Cardiac muscle cell (in vitro differentiated cells and primary cell): ENCODE measurements around the gene TXNIP. TPM values are rescaled to one million over a fixed set of nuclear protein-coding genes. Genes with fewer than 3 reads are reported as not detected.

Experiments
- DNase-seq, 2 donors: peaks; one replicate each; pipeline versions ENCODE4 v3.0.0 to v3.0.0-alpha.2; 2010 to 2017; ENCODE audit warnings: low read depth in 1 of 2, low spot score in 1 of 2
- H3K27ac ChIP-seq: fragments of 200-600 bp; sonication (generic); 2 replicates; pipeline ENCODE4 v1.5.1; 2016
- H3K27me3 ChIP-seq: fragments of 200-600 bp; sonication (generic); 2 replicates; pipeline ENCODE4 v1.6.0; 2016; ENCODE audit warnings: control low read depth
- H3K36me3 ChIP-seq: fragments of 200-600 bp; sonication (generic); 2 replicates; pipeline ENCODE4 v1.5.1; 2016; ENCODE audit warnings: control low read depth
- H3K4me1 ChIP-seq: fragments of 200-600 bp; sonication (generic); 2 replicates; pipeline ENCODE4 v1.8.1; 2017; ENCODE audit warnings: low read depth, mild to moderate bottlenecking, mixed run types
- H3K4me3 ChIP-seq: fragments of 200-600 bp; sonication (generic); 2 replicates; pipeline ENCODE4 v1.5.1; 2016; ENCODE audit warnings: mild to moderate bottlenecking
- H3K9me3 ChIP-seq: fragments of 200-600 bp; sonication (generic); 2 replicates; pipeline ENCODE4 v1.5.1; 2017; ENCODE audit warnings: low read depth, mild to moderate bottlenecking, control low read depth
- polyA plus RNA-seq: library from polyadenylated mRNA; unstranded; fragments of >200 nt; fragmentation: Nextera tagmentation; extraction: Ambion mirVana; gene quantifications from 2 replicates; pipeline ENCODE4 v1.2.1, GENCODE V29; 2016
- total RNA-seq: library from RNA; depleted of rRNA; stranded (reverse); fragments of >200 nt; gene quantifications from 2 replicates; pipeline ENCODE4 v1.2.3, GENCODE V29; 2016
- TF ChIP-seq, protein P1 (sequence below): IDR thresholded peaks from 2 replicates; pipeline ENCODE4 v1.5.1; 2012; ENCODE audit warnings: low read depth, mild to moderate bottlenecking, low read length

Gene TXNIP
- total RNA-seq (190 and 260 TPM in 2 replicates), polyA plus RNA-seq (172 and 303 TPM in 2 replicates)

GRCh38 chr1:145996433-145997015 lies at the start of gene TXNIP:
TSS of gene TXNIP (minus strand) at chr1:145996579. CDS start at chr1:145996266, 313 bp downstream.
- TF ChIP-seq, protein P1, sequence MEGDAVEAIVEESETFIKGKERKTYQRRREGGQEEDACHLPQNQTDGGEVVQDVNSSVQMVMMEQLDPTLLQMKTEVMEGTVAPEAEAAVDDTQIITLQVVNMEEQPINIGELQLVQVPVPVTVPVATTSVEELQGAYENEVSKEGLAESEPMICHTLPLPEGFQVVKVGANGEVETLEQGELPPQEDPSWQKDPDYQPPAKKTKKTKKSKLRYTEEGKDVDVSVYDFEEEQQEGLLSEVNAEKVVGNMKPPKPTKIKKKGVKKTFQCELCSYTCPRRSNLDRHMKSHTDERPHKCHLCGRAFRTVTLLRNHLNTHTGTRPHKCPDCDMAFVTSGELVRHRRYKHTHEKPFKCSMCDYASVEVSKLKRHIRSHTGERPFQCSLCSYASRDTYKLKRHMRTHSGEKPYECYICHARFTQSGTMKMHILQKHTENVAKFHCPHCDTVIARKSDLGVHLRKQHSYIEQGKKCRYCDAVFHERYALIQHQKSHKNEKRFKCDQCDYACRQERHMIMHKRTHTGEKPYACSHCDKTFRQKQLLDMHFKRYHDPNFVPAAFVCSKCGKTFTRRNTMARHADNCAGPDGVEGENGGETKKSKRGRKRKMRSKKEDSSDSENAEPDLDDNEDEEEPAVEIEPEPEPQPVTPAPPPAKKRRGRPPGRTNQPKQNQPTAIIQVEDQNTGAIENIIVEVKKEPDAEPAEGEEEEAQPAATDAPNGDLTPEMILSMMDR: no peak
- Histone ChIP-seq H3K4me3 (peak within 1 kb of the TSS; percentile 98), H3K9me3 (no peaks in the 10 kb centered on the region), H3K27me3 (no peaks in the 10 kb centered on the region), H3K27ac (peak within 1 kb of the TSS; percentile 92), H3K36me3 (peaks cover 30% of the 10 kb centered on the region), H3K4me1 (peaks cover 36% of the 10 kb centered on the region)
- DNase-seq: peak; percentile 99

DNA sequence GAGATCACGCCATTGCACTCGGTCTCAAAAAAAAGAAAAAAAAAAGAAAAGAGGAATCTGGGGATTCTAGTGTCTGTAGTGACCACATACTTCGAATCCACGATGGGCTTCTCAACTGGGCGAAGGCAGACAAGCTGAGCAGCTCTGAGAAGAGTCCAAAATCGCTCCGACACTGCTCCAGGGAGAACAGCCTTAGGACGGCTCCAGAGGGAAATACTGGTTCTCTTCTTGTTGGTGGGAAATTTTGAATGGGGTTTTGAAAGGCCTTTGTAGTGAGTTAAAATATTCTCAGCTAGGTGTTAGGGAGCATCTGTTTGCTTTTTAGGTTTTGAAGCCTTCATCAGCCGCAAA lies 43.4 kb upstream of the TXNIP start:
- H3K4me3 ChIP-seq: no peak overlapping the region
- H3K27ac ChIP-seq: no peak overlapping the region
- TF ChIP-seq, protein P1: no peak
- DNase-seq: peak in 1 of 2 donors; percentile 8
- no peaks in the 10 kb centered on the region for H3K36me3 ChIP-seq
- no peaks in the 10 kb centered on the region for H3K4me1 ChIP-seq
- H3K9me3 ChIP-seq: no peaks in the 10 kb centered on the region
- H3K27me3 ChIP-seq: no peaks in the 10 kb centered on the region

DNA sequence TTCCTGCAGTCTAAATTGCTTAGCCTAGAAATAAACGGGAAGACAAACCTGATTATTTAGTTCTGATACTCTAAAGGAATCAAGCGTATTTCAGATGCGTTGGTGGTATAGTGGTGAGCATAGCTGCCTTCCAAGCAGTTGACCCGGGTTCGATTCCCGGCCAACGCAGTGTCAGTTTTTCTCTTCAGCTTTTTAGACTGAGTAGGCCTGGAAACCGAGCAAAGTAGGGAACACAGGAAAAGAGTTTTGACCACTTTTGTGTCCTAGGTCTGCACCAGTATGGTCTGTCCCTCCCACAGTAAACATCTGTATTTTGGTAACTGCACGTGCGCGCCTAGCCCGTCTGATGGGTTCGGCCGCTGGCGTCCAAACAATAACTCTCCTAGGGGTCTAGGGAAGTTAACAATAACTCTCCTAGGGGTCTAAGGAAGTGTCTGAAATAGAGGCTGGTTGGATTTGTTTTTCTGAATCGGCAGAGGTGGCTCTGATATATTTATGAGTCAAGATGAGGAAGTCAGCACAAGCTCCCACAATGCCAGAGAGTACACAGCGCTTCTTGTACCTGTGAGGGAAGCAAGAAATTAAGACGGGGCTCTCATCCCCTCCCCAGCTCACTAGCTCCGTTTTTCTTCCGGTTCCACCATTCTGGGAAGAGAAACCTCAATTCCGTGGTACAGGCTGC lies 40.7 kb upstream of the TXNIP start:
- no peaks in the 10 kb centered on the region for H3K9me3 ChIP-seq
- H3K4me1 ChIP-seq: no peaks in the 10 kb centered on the region
- peak; percentile 80 to 90 for DNase-seq
- H3K27ac ChIP-seq: peak overlapping the region; percentile 77
- TF ChIP-seq, protein P1: no peak
- no peaks in the 10 kb centered on the region for H3K27me3 ChIP-seq
- no peaks in the 10 kb centered on the region for H3K36me3 ChIP-seq
- peak overlapping the region; percentile 67 for H3K4me3 ChIP-seq

DNA sequence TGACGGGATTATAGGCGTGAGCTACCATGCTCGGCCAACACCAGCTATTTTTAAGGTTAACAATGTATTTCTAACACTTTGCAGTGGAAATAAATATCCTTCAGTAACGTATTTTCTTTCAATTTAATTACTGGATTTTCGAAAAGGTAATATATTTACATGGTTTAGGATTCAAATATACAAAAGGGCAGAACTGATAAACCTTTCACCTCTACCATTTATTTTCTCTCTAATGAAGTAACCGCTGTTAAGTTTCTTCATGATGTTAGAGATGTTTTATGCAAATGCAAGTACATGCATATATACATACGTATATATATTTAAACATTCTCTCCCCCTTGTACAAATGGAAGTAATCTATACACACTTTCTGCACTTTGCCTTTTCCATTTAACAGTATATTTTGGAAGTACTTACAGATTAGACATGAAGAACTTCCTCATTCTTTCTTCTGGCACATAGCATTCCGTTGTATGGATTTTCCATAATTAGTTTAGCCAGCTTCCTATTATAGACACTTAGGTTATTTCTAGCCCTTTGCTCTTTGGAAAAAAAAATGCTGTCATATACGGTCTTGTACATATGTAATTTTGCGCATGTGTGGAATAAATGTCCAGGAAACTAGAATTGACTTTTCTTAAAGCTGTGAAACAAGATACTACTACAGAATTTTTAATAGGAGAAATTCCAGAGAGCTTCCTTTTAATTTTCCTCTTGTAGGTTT lies 40.0 kb upstream of the TXNIP start:
- H3K4me1 ChIP-seq: no peaks in the 10 kb centered on the region
- peak overlapping the region; percentile 67 for H3K4me3 ChIP-seq
- peak overlapping the region; percentile 77 for H3K27ac ChIP-seq
- DNase-seq: no peak
- H3K36me3 ChIP-seq: no peaks in the 10 kb centered on the region
- no peaks in the 10 kb centered on the region for H3K9me3 ChIP-seq
- TF ChIP-seq, protein P1: no peak
- no peaks in the 10 kb centered on the region for H3K27me3 ChIP-seq

- H3K27ac ChIP-seq: no peak overlapping the region
- no peaks in the 10 kb centered on the region for H3K36me3 ChIP-seq
- no peaks in the 10 kb centered on the region for H3K27me3 ChIP-seq
- peak overlapping the region; percentile 67 for H3K4me3 ChIP-seq
- TF ChIP-seq, protein P1: no peak
- DNase-seq: peak in 1 of 2 donors; percentile 56
- no peaks in the 10 kb centered on the region for H3K9me3 ChIP-seq
- H3K4me1 ChIP-seq: no peaks in the 10 kb centered on the region
Measured at GRCh38 chr1:146035048-146035423, 38.7 kb upstream of the TXNIP start.
